ENCODE results near the gene GALNT11.
"Not testable (repeated sequence)": the region's sequence is repeated elsewhere in the genome, so short reads cannot be mapped to it uniquely, and the experiment has no call there.

GALNT11 gene

DNA sequence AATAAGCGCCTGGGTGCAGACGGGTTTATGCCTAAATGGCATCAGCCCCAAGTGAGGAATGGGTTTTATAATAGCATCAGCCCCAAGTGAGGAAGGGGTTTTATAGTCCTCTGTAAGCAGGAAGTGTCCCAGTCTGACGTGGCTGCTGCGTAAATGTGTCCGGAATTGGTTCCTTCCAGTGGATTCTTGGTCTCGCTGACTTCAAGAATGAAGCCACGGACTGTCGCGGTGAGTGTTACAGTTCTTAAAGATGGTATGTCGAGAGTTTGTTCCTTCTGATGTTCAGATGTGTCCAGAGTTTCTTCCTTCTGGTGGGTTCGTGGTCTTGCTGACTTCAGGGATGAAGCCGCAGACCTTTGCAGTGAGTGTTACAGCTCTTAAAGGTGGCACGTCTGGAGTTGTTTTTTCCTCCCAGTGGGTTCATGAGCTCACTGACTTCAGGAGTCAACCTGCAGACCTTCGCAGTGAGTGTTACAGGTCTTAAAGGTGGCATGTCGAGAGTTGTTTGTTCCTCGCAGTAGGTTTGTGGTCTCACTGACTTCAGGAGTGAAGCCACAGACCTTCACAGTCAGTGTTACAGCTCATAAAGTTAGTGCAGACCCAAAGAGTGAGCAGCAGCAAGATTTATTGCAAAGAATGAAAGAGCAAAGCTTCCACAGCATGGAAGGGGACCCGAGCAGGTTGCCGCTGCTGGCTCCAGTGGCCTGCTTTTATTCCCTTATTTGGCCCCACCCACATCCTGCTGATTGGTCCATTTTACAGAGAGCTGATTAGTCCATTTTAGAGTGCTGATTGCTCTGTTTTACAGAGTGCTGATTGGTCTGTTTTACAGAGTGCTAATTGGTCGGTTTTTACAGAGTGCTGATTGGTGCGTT lies 2.3 kb downstream of the GALNT11 start:
- not testable (repeated sequence) for H3K9me3 ChIP-seq (ENCODE audit: control insufficient read depth, low read length); H3K4me3 ChIP-seq (ENCODE audit: extremely low read depth, insufficient read depth, low read length, poor library complexity, severe bottlenecking); H3K27ac ChIP-seq (ENCODE audit: low read depth, low read length, severe bottlenecking); H3K4me1 ChIP-seq (ENCODE audit: control insufficient read depth, insufficient read depth, low read length, poor library complexity, severe bottlenecking)
- peaks cover 19% of the 10 kb centered on the region for H3K36me3 ChIP-seq (ENCODE audit: control insufficient read depth, insufficient read depth, low read length)
- 94 to 98% methylated on average over 13 to 19 of the region's 20 CpGs for WGBS, 2 experiments (ENCODE audit: insufficient coverage in 2 of 2)

DNA sequence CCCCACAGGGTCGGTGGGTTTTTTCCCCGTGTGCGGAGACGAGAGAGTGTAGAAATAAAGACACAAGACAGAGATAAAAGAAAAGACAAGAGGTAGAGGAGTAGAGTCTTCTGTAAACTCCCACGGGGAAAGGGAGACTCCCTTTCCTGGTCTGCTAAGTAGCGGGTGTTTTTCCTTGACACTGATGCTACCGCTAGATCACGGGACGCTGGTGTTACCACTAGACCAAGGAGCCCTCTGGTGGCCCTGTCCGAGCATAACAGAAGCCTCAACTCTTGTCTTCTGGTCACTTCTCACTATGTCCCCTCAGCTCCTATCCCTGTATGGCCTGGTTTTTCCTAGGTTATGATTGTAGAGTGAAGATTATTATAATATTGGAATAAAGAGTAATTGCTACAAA lies 4.6 kb downstream of the GALNT11 start:
- 35 to 66% methylated on average over 4 to 7 of the region's 10 CpGs for WGBS, 2 experiments (ENCODE audit: insufficient coverage in 2 of 2)
- H3K4me1 ChIP-seq (ENCODE audit: control insufficient read depth, insufficient read depth, low read length, poor library complexity, severe bottlenecking); H3K9me3 ChIP-seq (ENCODE audit: control insufficient read depth, low read length); H3K27ac ChIP-seq (ENCODE audit: low read depth, low read length, severe bottlenecking); H3K4me3 ChIP-seq (ENCODE audit: extremely low read depth, insufficient read depth, low read length, poor library complexity, severe bottlenecking): not testable (repeated sequence)
- H3K36me3 ChIP-seq (ENCODE audit: control insufficient read depth, insufficient read depth, low read length) = peaks cover 19% of the 10 kb centered on the region

DNA sequence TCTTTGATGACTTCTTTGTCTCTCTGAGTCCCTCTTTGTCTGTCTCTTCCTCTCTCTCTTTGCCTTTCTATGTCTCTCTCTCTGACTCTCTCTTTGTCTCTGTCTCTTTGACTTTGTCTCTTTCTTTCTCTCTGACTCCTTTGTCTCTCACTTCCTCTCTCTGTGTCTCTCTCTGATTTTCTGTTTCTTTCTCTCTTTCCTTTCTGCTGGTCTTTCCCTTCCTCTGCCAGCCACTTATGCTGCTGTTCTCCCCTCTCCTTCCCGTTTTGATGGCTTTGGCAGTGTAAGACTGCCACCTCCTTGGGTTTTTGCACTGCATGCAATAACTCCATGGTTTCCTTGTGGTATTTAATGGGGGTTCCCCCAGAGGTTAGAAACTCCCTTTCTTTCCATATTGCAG lies 5.2 kb downstream of the GALNT11 start:
- H3K27ac ChIP-seq (ENCODE audit: low read depth, low read length, severe bottlenecking); H3K9me3 ChIP-seq (ENCODE audit: control insufficient read depth, low read length); H3K4me1 ChIP-seq (ENCODE audit: control insufficient read depth, insufficient read depth, low read length, poor library complexity, severe bottlenecking); H3K4me3 ChIP-seq (ENCODE audit: extremely low read depth, insufficient read depth, low read length, poor library complexity, severe bottlenecking): not testable (repeated sequence)
- peaks cover 19% of the 10 kb centered on the region for H3K36me3 ChIP-seq (ENCODE audit: control insufficient read depth, insufficient read depth, low read length)
- WGBS, 2 experiments (ENCODE audit: insufficient coverage in 2 of 2) = 83% methylated on average over 1 of the region's 1 CpG; no CpG with 5 or more reads in 1 of the 2 experiments

DNA sequence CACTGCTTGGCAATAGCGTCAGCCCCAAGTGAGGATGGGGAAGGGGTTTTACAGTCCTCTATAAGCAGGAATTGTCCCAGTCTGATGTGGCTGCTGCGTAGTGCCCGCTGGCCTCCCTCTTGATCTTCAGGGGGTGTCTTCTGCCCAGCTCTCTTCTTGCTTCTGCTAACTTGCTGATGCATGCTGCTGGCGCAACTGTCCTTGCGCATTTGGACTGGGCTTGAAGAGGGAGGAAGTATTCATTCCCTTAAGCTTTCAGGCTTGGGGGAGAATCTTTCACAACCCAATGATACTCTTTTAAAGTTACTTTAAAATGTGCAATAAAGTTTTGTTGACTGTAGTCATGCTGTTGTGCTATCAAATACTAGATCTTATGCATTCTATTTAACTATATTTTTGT lies 10.3 kb downstream of the GALNT11 start:
- 88 to 96% methylated on average over 3 of the region's 5 CpGs for WGBS, 2 experiments (ENCODE audit: insufficient coverage in 2 of 2)
- Histone ChIP-seq H3K4me3 (ENCODE audit: extremely low read depth, insufficient read depth, low read length, poor library complexity, severe bottlenecking) (no peak overlapping the region), H3K36me3 (ENCODE audit: control insufficient read depth, insufficient read depth, low read length) (peaks cover 15% of the 10 kb centered on the region), H3K9me3 (ENCODE audit: control insufficient read depth, low read length) (peaks cover 23% of the 10 kb centered on the region), H3K27ac (ENCODE audit: low read depth, low read length, severe bottlenecking) (no peak overlapping the region), H3K4me1 (ENCODE audit: control insufficient read depth, insufficient read depth, low read length, poor library complexity, severe bottlenecking) (no peaks in the 10 kb centered on the region)

DNA sequence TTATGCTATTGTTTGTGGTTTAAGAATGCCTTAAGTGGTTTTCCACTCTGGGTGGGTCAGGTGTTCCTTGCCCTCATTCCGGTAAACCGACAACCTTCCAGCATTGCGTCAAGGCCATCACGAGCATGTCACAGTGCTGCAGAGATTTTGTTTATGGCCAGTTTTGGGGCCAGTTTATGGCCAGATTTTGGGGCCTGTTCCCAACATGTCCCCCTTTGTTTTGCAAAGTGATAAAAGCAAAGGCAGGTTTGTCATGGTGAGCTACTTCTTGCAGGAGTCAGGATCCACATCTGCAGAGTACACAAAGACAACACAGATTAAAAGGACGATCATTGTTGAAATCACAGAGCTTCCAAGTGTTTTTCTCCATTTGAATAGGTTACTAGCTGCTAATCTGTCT lies 12.9 kb downstream of the GALNT11 start:
- H3K9me3 ChIP-seq (ENCODE audit: control insufficient read depth, low read length) = peaks cover 23% of the 10 kb centered on the region
- peaks cover 15% of the 10 kb centered on the region for H3K36me3 ChIP-seq (ENCODE audit: control insufficient read depth, insufficient read depth, low read length)
- H3K4me1 ChIP-seq (ENCODE audit: control insufficient read depth, insufficient read depth, low read length, poor library complexity, severe bottlenecking); H3K27ac ChIP-seq (ENCODE audit: low read depth, low read length, severe bottlenecking); H3K4me3 ChIP-seq (ENCODE audit: extremely low read depth, insufficient read depth, low read length, poor library complexity, severe bottlenecking): not testable (repeated sequence)
- 100% methylated on average over 3 of the region's 5 CpGs for whole genome bisulfite sequencing, 2 experiments (ENCODE audit: insufficient coverage in 2 of 2)

DNA sequence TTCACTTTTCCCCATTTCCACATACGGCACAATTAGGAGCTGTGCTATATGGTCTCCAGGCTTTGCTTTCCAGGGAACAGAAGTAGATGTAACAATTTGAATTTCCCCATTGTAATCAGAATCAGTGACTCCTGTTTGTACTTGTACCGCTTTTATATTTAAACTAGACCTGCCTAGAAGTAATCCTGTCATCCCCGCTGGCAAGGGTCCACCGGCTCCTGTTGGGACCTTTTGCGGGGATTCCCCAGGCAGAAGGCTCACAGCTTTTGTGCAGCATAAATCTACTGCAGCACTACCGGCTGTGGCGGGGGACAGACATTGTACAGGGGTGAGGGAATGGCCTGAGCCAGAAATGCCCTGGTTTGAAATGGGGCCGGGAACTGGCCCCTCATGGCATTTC lies 17.6 kb downstream of the GALNT11 start:
- not testable (repeated sequence) for H3K27ac ChIP-seq (ENCODE audit: low read depth, low read length, severe bottlenecking); H3K4me3 ChIP-seq (ENCODE audit: extremely low read depth, insufficient read depth, low read length, poor library complexity, severe bottlenecking); H3K4me1 ChIP-seq (ENCODE audit: control insufficient read depth, insufficient read depth, low read length, poor library complexity, severe bottlenecking); H3K9me3 ChIP-seq (ENCODE audit: control insufficient read depth, low read length)
- H3K36me3 ChIP-seq (ENCODE audit: control insufficient read depth, insufficient read depth, low read length) = peaks cover 11% of the 10 kb centered on the region
- WGBS, 2 experiments (ENCODE audit: insufficient coverage in 2 of 2) = 91 to 100% methylated on average over 2 to 6 of the region's 8 CpGs

DNA sequence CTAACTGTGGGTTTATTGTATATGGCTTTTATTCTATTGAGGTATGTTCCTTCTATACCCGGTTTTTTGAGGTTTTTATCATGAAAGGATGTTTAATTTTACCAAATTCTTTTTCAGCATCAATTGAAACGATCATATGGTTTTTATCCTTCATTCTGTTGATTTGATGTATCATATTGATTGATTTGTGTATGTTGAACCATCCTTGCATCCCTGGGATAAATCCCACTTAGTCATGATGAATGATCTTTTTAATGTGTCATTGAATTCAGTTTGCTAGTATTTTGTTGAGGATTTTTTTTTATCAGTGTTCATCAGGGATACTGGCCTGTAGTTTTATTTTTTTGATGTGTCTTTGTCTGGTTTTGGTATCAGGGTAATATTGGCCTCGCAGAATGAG lies 19.4 kb downstream of the GALNT11 start:
- not testable (repeated sequence) for H3K36me3 ChIP-seq (ENCODE audit: control insufficient read depth, insufficient read depth, low read length); H3K4me3 ChIP-seq (ENCODE audit: extremely low read depth, insufficient read depth, low read length, poor library complexity, severe bottlenecking); H3K9me3 ChIP-seq (ENCODE audit: control insufficient read depth, low read length); H3K4me1 ChIP-seq (ENCODE audit: control insufficient read depth, insufficient read depth, low read length, poor library complexity, severe bottlenecking); H3K27ac ChIP-seq (ENCODE audit: low read depth, low read length, severe bottlenecking)
- WGBS, 2 experiments (ENCODE audit: insufficient coverage in 2 of 2) = 100% methylated on average over 1 of the region's 3 CpGs

DNA sequence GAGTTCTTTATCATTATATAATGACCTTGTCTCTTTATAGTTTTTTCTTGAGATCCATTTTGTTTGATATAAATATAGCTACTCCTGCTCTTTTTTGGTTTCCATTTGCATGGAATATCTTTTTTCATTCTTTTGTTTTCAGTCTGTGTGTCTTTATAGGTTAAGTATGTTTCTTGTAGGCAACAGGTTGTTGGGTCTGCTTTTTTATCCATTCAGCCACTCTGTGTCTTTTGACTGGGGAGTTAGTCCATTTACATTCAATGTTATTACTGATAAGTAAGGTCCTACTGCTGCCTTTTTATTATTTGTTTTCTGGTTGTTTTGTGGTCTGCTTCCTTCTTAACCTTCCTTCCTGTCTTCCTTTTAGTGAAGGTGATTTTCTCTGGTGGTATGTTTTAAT lies 21.1 kb downstream of the GALNT11 start:
- H3K27ac ChIP-seq (ENCODE audit: low read depth, low read length, severe bottlenecking) = no peak overlapping the region
- H3K4me1 ChIP-seq (ENCODE audit: control insufficient read depth, insufficient read depth, low read length, poor library complexity, severe bottlenecking) = no peaks in the 10 kb centered on the region
- H3K4me3 ChIP-seq (ENCODE audit: extremely low read depth, insufficient read depth, low read length, poor library complexity, severe bottlenecking) = no peak overlapping the region
- no peaks in the 10 kb centered on the region for H3K9me3 ChIP-seq (ENCODE audit: control insufficient read depth, low read length)
- H3K36me3 ChIP-seq (ENCODE audit: control insufficient read depth, insufficient read depth, low read length) = no peaks in the 10 kb centered on the region

DNA sequence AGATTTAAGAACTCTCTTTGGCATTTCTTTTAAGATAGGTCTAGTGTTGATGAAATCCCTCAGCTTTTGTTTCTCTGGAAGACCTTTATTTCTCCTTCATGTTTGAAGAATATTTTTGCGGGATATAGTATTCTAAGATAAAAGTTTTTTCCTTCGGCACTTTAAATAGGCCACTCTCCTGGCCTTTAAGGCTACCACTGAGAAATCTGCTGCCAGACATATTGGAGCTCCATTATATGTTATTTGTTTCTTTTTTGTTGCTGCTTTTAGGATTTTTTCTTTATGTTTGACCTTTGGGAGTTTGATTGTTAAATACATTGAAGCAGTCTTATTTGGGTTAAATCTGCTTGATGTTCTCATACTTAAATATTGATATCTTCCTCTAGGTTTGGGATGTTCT lies 22.6 kb downstream of the GALNT11 start:
- Histone ChIP-seq H3K4me1 (ENCODE audit: control insufficient read depth, insufficient read depth, low read length, poor library complexity, severe bottlenecking) (no peaks in the 10 kb centered on the region), H3K9me3 (ENCODE audit: control insufficient read depth, low read length) (no peaks in the 10 kb centered on the region), H3K4me3 (ENCODE audit: extremely low read depth, insufficient read depth, low read length, poor library complexity, severe bottlenecking) (no peak overlapping the region), H3K27ac (ENCODE audit: low read depth, low read length, severe bottlenecking) (no peak overlapping the region), H3K36me3 (ENCODE audit: control insufficient read depth, insufficient read depth, low read length) (no peaks in the 10 kb centered on the region)
- 100% methylated on average over 1 of the region's 2 CpGs; no CpG with 5 or more reads in 1 of the 2 experiments for WGBS, 2 experiments (ENCODE audit: insufficient coverage in 2 of 2)

DNA sequence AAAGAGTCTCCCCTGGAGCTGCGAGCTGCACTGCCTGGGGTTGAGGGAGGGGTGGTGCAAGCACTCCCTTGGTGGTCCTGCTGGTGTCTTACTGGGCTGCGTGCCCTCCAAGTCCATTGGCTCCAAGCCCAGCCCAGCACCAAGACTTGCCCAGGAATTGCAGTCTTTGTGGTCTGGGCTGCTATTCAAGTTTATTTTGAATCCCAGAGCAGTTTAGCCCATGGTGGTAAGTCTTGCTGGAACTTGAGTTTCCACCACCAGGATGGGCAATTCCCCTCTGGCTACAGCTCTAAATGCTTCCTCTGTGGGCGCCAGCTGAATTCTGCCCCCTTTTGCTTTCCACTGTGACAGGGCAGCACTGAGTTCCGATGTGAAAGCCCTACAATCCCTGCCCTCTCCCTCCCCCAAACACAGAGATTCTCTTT lies 25.1 kb downstream of the GALNT11 start:
- Histone ChIP-seq H3K36me3 (ENCODE audit: control insufficient read depth, insufficient read depth, low read length) (no peaks in the 10 kb centered on the region), H3K9me3 (ENCODE audit: control insufficient read depth, low read length) (no peaks in the 10 kb centered on the region), H3K4me3 (ENCODE audit: extremely low read depth, insufficient read depth, low read length, poor library complexity, severe bottlenecking) (no peak overlapping the region), H3K4me1 (ENCODE audit: control insufficient read depth, insufficient read depth, low read length, poor library complexity, severe bottlenecking) (no peaks in the 10 kb centered on the region), H3K27ac (ENCODE audit: low read depth, low read length, severe bottlenecking) (no peak overlapping the region)
- WGBS, 2 experiments (ENCODE audit: insufficient coverage in 2 of 2) = 85 to 100% methylated on average over 1 to 3 of the region's 4 CpGs

DNA sequence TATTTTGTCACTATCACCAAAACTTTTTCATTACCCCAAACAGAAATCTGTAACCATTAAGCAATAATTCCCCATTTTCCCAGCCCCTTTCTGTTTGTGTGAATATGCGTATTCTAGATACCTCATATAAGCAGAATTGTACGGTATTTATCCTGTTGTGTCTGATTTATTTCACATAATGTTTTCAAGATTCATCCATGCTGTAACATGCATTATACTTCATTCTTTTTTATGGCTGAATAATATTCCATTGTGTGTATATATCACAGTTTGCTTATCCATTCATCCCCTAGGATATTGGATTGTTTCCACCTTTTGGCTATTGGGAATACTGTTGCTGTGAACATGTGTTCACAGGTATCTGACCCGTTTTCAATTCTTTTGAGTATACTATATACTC lies 26.5 kb downstream of the GALNT11 start:
- H3K36me3 ChIP-seq (ENCODE audit: control insufficient read depth, insufficient read depth, low read length) = no peaks in the 10 kb centered on the region
- no peaks in the 10 kb centered on the region for H3K9me3 ChIP-seq (ENCODE audit: control insufficient read depth, low read length)
- H3K4me3 ChIP-seq (ENCODE audit: extremely low read depth, insufficient read depth, low read length, poor library complexity, severe bottlenecking) = no peak overlapping the region
- H3K27ac ChIP-seq (ENCODE audit: low read depth, low read length, severe bottlenecking) = no peak overlapping the region
- no peaks in the 10 kb centered on the region for H3K4me1 ChIP-seq (ENCODE audit: control insufficient read depth, insufficient read depth, low read length, poor library complexity, severe bottlenecking)
- WGBS, 2 experiments (ENCODE audit: insufficient coverage in 2 of 2) = no CpG with 5 or more reads among the region's 3 CpGs

Data from mesodermal cell (in vitro differentiated cells).